A673 (cell line): ENCODE results near the gene PAXX.

Experiments
- CTCF ChIP-seq: fragments of 300-800, 200-600 bp; sonication (generic); conservative IDR thresholded peaks from 2 replicates; pipeline ENCODE4 v1.5.1; 2017; ENCODE audit warnings: low read depth, mild to moderate bottlenecking, antibody characterized with exemption, low read length, moderate library complexity, mixed read lengths
- EZH2 ChIP-seq: fragments of 200-600 bp; sonication (generic); IDR thresholded peaks from 2 replicates; pipeline ENCODE4 v1.6.1; 2017; ENCODE audit warnings: borderline replicate concordance, low read depth, mild to moderate bottlenecking, mixed read lengths, antibody characterized with exemption, low read length; ENCODE audit not compliant: poor library complexity, severe bottlenecking

DNA sequence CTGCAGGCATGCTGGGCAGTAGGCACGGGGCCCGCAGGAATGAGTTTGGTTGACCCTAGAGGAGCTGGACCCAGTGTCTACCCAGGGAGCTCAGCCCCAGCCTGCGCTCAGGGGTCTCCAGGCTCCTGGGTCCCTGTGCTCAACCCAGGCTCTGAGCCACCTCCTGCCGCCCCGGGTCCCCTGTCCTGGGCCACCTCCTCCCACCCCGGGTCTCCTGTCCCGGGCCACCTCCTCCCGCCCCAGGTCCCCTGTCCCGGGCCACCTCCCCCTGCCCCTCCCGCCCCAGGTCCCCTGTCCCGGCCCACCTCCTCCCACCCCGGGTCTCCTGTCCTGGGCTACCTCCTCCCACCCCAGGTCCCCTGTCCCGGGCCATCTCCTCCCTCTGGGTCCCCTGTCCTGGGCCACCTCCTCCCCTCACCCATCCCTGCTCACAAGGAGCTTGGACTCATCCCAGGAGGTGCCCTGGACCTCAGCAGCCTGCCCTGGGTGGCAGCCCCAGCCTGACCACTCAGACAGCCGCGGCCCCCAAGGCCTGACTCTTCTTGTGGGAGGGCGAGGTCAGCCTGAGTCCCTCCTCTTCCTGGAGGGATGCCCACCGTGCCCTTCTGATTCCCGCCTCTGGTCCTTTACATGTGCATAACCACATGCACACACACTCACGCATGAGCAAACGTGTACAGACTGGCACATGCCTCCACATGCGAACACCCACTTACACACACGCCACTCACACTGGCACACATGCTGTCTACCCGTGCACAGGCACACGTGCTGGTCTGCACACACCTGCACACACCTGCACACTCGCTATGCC lies 37.7 kb upstream of the PAXX start:
- TF ChIP-seq CTCF (no peak), EZH2 (no peak)
